ENCODE data around the gene ABCC9. TPM values are rescaled to one million over a fixed set of nuclear protein-coding genes. Genes with fewer than 3 reads are reported as not detected.

Gene ABCC9
- polyA plus RNA-seq, 4 donors = under 0.01 to 2.5 (median 1.4) TPM; not detected in 1

DNA sequence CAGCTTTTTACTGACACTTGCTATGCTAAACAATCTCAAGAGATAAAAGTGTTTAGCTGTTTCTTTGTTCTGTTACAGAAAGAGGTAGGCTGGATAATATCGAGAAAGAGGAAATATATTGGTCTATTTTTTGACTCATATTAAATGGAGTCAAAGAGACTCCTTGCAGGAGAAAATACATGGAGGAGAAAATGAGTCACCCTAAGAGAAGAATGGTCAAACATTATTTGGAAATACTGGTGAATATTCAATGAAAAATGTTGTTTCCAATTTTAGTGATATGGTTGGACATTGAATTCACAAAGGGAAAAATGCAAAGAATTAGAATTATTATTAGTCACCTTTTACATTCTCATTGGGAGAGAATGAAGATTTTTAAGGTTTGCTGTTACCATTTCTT lies 169.9 kb downstream of the ABCC9 start:
- peaks cover 0 to 23% (median 3%) of the 10 kb centered on the region in 3 donors for H3K27me3 ChIP-seq (ENCODE audit: control insufficient read depth in 3 of 3, insufficient read depth in 3 of 3, low read length in 3 of 3)
- peaks cover 0 to 11% (median 2%) of the 10 kb centered on the region in 3 donors for H3K4me1 ChIP-seq (ENCODE audit: control insufficient read depth in 3 of 3, insufficient read depth in 2 of 3, low read depth in 1 of 3, low read length in 2 of 3)
- no peak for DNase-seq
- H3K36me3 ChIP-seq (ENCODE audit: control insufficient read depth in 3 of 3, insufficient read depth in 2 of 3, low read depth in 1 of 3, low read length in 3 of 3) = no peaks in the 10 kb centered on the region
- peak; percentile 15 for FAIRE-seq
- H3K4me3 ChIP-seq (ENCODE audit: low read depth in 1 of 3, low read length in 3 of 3) = no peak overlapping the region
- no peaks in the 10 kb centered on the region for H3K9me3 ChIP-seq (ENCODE audit: control insufficient read depth in 2 of 2, insufficient read depth in 1 of 2, low read depth in 1 of 2, low read length in 1 of 2)
- no peak overlapping the region for H3K27ac ChIP-seq (ENCODE audit: low read depth in 1 of 3, low read length in 2 of 3)
- WGBS, 3 donors = 67 to 83% (median 72%) methylated on average over 1 of the region's 1 CpG

DNA sequence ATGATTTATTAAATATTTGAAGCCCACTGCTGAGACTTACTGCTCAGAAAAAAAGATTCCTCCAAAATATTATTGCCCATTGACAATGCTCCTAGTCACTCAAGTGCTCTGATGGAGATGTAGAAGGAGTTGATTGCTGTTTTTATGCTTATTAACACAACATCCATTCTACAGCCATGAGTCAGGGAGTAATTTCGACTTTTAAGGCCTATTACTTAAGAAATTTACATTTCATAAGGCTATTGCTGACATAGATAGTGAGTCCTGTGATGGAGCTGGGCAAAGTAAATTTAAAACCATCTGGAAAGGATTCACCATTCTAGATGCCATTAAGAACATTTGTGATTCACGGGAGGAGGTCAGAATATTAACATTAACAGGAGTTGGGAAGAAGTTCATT lies 171.9 kb downstream of the ABCC9 start:
- FAIRE-seq (no peak), DNase-seq (no peak)
- 75 to 82% (median 80%) methylated on average over 2 of the region's 2 CpGs for WGBS, 3 donors

DNA sequence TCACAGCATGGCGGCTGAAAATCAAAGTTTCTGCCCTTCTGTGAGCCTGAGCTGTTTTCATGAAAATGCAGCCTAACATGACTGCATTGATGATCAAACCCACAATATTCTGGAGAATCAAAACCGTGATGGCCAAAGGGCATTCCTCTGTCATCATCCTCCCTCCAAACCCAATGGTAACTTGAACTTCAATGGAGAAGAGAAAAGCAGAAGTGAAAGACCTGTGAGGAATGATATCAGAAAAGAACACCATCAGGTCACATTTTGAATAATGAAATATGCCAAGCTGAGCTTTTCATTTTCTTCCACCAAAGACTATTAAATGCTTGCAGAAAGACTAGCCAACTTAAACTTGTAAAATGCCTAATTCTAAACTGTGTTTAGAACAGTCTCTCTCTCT lies 174.8 kb downstream of the ABCC9 start:
- Histone ChIP-seq H3K4me3 (ENCODE audit: low read depth in 1 of 3, low read length in 3 of 3) (no peak overlapping the region), H3K4me1 (ENCODE audit: control insufficient read depth in 3 of 3, insufficient read depth in 2 of 3, low read depth in 1 of 3, low read length in 2 of 3) (peaks cover 0 to 20% (median 0%) of the 10 kb centered on the region in 3 donors), H3K9me3 (ENCODE audit: control insufficient read depth in 2 of 2, insufficient read depth in 1 of 2, low read depth in 1 of 2, low read length in 1 of 2) (peaks cover 0 to 7% of the 10 kb centered on the region in 2 donors), H3K27me3 (ENCODE audit: control insufficient read depth in 3 of 3, insufficient read depth in 3 of 3, low read length in 3 of 3) (no peaks in the 10 kb centered on the region), H3K27ac (ENCODE audit: low read depth in 1 of 3, low read length in 2 of 3) (no peak overlapping the region), H3K36me3 (ENCODE audit: control insufficient read depth in 3 of 3, insufficient read depth in 2 of 3, low read depth in 1 of 3, low read length in 3 of 3) (peaks cover 0 to 3% (median 0%) of the 10 kb centered on the region in 3 donors)
- FAIRE-seq (no peak), DNase-seq (no peak)
- 81 to 91% (median 91%) methylated on average over 2 of the region's 2 CpGs for WGBS, 3 donors

More for the DNA sequence above, 171.9 kb downstream of the ABCC9 start:
- peaks cover 0 to 9% (median 0%) of the 10 kb centered on the region in 3 donors for H3K4me1 ChIP-seq (ENCODE audit: control insufficient read depth in 3 of 3, insufficient read depth in 2 of 3, low read depth in 1 of 3, low read length in 2 of 3)
- no peak overlapping the region for H3K27ac ChIP-seq (ENCODE audit: low read depth in 1 of 3, low read length in 2 of 3)
- peaks cover 0 to 10% (median 2%) of the 10 kb centered on the region in 3 donors for H3K27me3 ChIP-seq (ENCODE audit: control insufficient read depth in 3 of 3, insufficient read depth in 3 of 3, low read length in 3 of 3)
- H3K9me3 ChIP-seq (ENCODE audit: control insufficient read depth in 2 of 2, insufficient read depth in 1 of 2, low read depth in 1 of 2, low read length in 1 of 2) = peaks cover 0 to 7% of the 10 kb centered on the region in 2 donors
- peaks cover 0 to 3% (median 0%) of the 10 kb centered on the region in 3 donors for H3K36me3 ChIP-seq (ENCODE audit: control insufficient read depth in 3 of 3, insufficient read depth in 2 of 3, low read depth in 1 of 3, low read length in 3 of 3)
- H3K4me3 ChIP-seq (ENCODE audit: low read depth in 1 of 3, low read length in 3 of 3) = no peak overlapping the region

GRCh38 chr12:21764950-21765349 lies 176.3 kb downstream of the ABCC9 start:
- no peak for FAIRE-seq
- DNase-seq = no peak
- Histone ChIP-seq H3K27ac (ENCODE audit: low read depth in 1 of 3, low read length in 2 of 3) (peak overlapping the region in 1 of 3 donors; percentile 80), H3K36me3 (ENCODE audit: control insufficient read depth in 3 of 3, insufficient read depth in 2 of 3, low read depth in 1 of 3, low read length in 3 of 3) (peaks cover 0 to 3% (median 0%) of the 10 kb centered on the region in 3 donors), H3K9me3 (ENCODE audit: control insufficient read depth in 2 of 2, insufficient read depth in 1 of 2, low read depth in 1 of 2, low read length in 1 of 2) (peaks cover 0 to 7% of the 10 kb centered on the region in 2 donors), H3K4me3 (ENCODE audit: low read depth in 1 of 3, low read length in 3 of 3) (no peak overlapping the region), H3K27me3 (ENCODE audit: control insufficient read depth in 3 of 3, insufficient read depth in 3 of 3, low read length in 3 of 3) (no peaks in the 10 kb centered on the region), H3K4me1 (ENCODE audit: control insufficient read depth in 3 of 3, insufficient read depth in 2 of 3, low read depth in 1 of 3, low read length in 2 of 3) (peaks cover 0 to 20% (median 0%) of the 10 kb centered on the region in 3 donors)
- WGBS, 3 donors = 92 to 95% (median 93%) methylated on average over 4 of the region's 4 CpGs

DNA sequence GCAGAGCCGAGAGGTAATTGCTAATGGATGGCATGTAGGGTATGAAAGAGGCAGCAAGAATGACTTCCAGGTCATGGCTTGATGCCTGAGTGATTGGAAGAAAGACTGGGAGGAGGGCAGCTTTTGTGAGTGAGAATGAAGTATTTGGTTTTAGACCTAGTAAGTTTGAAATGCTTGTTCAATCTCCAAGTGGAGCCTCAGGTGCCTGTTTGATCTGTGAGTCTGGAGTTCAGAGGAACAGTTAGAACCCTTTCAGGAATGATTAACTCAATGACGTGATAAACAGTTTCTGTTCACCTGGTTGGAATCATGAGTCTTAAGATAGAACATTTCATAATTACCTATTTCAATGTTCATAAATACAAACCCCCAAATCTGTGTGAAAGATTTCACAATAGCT lies 177.2 kb downstream of the ABCC9 start:
- peak overlapping the region in 1 of 3 donors; percentile 80 for H3K27ac ChIP-seq (ENCODE audit: low read depth in 1 of 3, low read length in 2 of 3)
- DNase-seq (peak; percentile 81 to 88), FAIRE-seq (no peak)
- WGBS, 3 donors = 21 to 57% (median 25%) methylated on average over 2 of the region's 2 CpGs
- no peak overlapping the region for H3K4me3 ChIP-seq (ENCODE audit: low read depth in 1 of 3, low read length in 3 of 3)
- H3K9me3 ChIP-seq (ENCODE audit: control insufficient read depth in 2 of 2, insufficient read depth in 1 of 2, low read depth in 1 of 2, low read length in 1 of 2) = peaks cover 0 to 7% of the 10 kb centered on the region in 2 donors
- peaks cover 0 to 20% (median 0%) of the 10 kb centered on the region in 3 donors for H3K4me1 ChIP-seq (ENCODE audit: control insufficient read depth in 3 of 3, insufficient read depth in 2 of 3, low read depth in 1 of 3, low read length in 2 of 3)
- no peaks in the 10 kb centered on the region for H3K27me3 ChIP-seq (ENCODE audit: control insufficient read depth in 3 of 3, insufficient read depth in 3 of 3, low read length in 3 of 3)
- H3K36me3 ChIP-seq (ENCODE audit: control insufficient read depth in 3 of 3, insufficient read depth in 2 of 3, low read depth in 1 of 3, low read length in 3 of 3) = peaks cover 0 to 3% (median 0%) of the 10 kb centered on the region in 3 donors

DNA sequence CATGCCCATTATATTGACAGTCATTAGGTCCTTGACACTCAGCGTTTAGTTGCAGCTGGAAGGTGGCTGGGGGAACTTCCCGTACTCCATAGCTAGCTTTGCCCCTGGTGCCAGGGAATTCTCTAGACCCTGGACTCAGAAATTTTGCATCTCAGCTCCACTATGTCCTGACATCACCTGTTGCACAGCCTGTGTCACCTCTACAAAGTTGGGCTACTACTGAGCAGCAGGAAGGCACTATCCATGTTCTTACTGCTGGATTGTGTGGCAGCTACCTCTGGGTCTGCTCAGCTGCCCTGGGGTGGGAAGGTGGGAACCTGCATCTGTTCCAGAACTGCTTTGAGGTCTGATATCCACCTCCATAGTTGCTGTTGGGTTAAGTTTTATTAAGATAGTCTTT lies 177.7 kb downstream of the ABCC9 start:
- peaks cover 0 to 7% of the 10 kb centered on the region in 2 donors for H3K9me3 ChIP-seq (ENCODE audit: control insufficient read depth in 2 of 2, insufficient read depth in 1 of 2, low read depth in 1 of 2, low read length in 1 of 2)
- H3K36me3 ChIP-seq (ENCODE audit: control insufficient read depth in 3 of 3, insufficient read depth in 2 of 3, low read depth in 1 of 3, low read length in 3 of 3) = peaks cover 0 to 3% (median 0%) of the 10 kb centered on the region in 3 donors
- no peak for FAIRE-seq
- 78 to 83% (median 78%) methylated on average over 2 of the region's 2 CpGs for WGBS, 3 donors
- H3K27me3 ChIP-seq (ENCODE audit: control insufficient read depth in 3 of 3, insufficient read depth in 3 of 3, low read length in 3 of 3) = no peaks in the 10 kb centered on the region
- H3K4me3 ChIP-seq (ENCODE audit: low read depth in 1 of 3, low read length in 3 of 3) = no peak overlapping the region
- peak overlapping the region in 1 of 3 donors; percentile 80 for H3K27ac ChIP-seq (ENCODE audit: low read depth in 1 of 3, low read length in 2 of 3)
- DNase-seq = no peak
- H3K4me1 ChIP-seq (ENCODE audit: control insufficient read depth in 3 of 3, insufficient read depth in 2 of 3, low read depth in 1 of 3, low read length in 2 of 3) = peaks cover 0 to 20% (median 0%) of the 10 kb centered on the region in 3 donors

DNA sequence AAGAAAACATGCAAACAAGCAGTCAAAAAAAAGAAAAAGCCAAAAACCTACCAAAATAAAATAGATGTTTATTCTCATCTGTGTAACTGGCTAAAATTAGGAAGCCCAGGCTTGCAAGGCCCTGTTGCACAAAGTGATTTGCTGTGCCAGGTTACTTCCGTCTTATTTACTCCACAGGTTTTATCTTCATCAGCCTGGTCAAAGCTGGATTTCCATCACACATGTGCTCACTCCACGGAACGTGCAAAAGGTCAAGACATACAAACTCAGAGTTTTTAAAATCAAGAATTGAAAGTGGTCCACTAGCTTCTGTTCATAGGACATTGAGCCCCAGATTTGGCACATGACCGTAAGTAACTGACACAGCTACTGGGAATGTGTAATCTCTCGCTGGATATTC lies 181.5 kb downstream of the ABCC9 start:
- FAIRE-seq (no peak), DNase-seq (no peak)
- Histone ChIP-seq H3K4me3 (ENCODE audit: low read depth in 1 of 3, low read length in 3 of 3) (no peak overlapping the region), H3K36me3 (ENCODE audit: control insufficient read depth in 3 of 3, insufficient read depth in 2 of 3, low read depth in 1 of 3, low read length in 3 of 3) (no peaks in the 10 kb centered on the region), H3K27me3 (ENCODE audit: control insufficient read depth in 3 of 3, insufficient read depth in 3 of 3, low read length in 3 of 3) (no peaks in the 10 kb centered on the region), H3K9me3 (ENCODE audit: control insufficient read depth in 2 of 2, insufficient read depth in 1 of 2, low read depth in 1 of 2, low read length in 1 of 2) (no peaks in the 10 kb centered on the region), H3K27ac (ENCODE audit: low read depth in 1 of 3, low read length in 2 of 3) (no peak overlapping the region), H3K4me1 (ENCODE audit: control insufficient read depth in 3 of 3, insufficient read depth in 2 of 3, low read depth in 1 of 3, low read length in 2 of 3) (peaks cover 0 to 17% (median 0%) of the 10 kb centered on the region in 3 donors)
- 91 to 93% (median 93%) methylated on average over 5 of the region's 5 CpGs for WGBS, 3 donors

GRCh38 chr12:21757735-21758134 lies 183.5 kb downstream of the ABCC9 start:
- DNase-seq (no peak), FAIRE-seq (no peak)
- H3K9me3 ChIP-seq (ENCODE audit: control insufficient read depth in 2 of 2, insufficient read depth in 1 of 2, low read depth in 1 of 2, low read length in 1 of 2) = no peaks in the 10 kb centered on the region
- H3K27ac ChIP-seq (ENCODE audit: low read depth in 1 of 3, low read length in 2 of 3) = no peak overlapping the region
- H3K36me3 ChIP-seq (ENCODE audit: control insufficient read depth in 3 of 3, insufficient read depth in 2 of 3, low read depth in 1 of 3, low read length in 3 of 3) = no peaks in the 10 kb centered on the region
- 53 to 76% (median 72%) methylated on average over 2 of the region's 2 CpGs for WGBS, 3 donors
- no peak overlapping the region for H3K4me3 ChIP-seq (ENCODE audit: low read depth in 1 of 3, low read length in 3 of 3)
- H3K27me3 ChIP-seq (ENCODE audit: control insufficient read depth in 3 of 3, insufficient read depth in 3 of 3, low read length in 3 of 3) = no peaks in the 10 kb centered on the region
- H3K4me1 ChIP-seq (ENCODE audit: control insufficient read depth in 3 of 3, insufficient read depth in 2 of 3, low read depth in 1 of 3, low read length in 2 of 3) = peaks cover 0 to 5% (median 0%) of the 10 kb centered on the region in 3 donors

DNA sequence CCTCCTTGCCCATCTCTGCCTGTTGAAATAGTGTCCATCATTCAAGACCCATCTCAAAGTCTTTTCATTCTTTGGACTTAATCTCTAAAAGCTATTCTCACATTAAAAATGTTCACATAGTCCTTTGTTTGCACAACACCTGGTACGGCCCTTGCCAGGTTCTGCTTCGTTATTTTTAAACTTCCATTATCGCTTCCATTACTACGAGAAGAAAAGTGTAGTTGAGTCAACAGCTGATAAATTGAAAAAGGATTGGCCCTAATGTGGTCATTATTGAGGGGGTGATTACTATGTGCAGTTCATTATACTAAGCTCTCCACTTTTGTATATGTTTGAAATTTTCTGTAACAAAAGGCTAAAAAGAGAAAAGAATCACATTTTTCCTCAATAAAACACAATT lies 184.5 kb downstream of the ABCC9 start:
- no peak for FAIRE-seq
- Histone ChIP-seq H3K27ac (ENCODE audit: low read depth in 1 of 3, low read length in 2 of 3) (no peak overlapping the region), H3K27me3 (ENCODE audit: control insufficient read depth in 3 of 3, insufficient read depth in 3 of 3, low read length in 3 of 3) (no peaks in the 10 kb centered on the region)

More for the DNA sequence above, 184.5 kb downstream of the ABCC9 start:
- no peaks in the 10 kb centered on the region for H3K9me3 ChIP-seq (ENCODE audit: control insufficient read depth in 2 of 2, insufficient read depth in 1 of 2, low read depth in 1 of 2, low read length in 1 of 2)
- DNase-seq = no peak
- no peaks in the 10 kb centered on the region for H3K36me3 ChIP-seq (ENCODE audit: control insufficient read depth in 3 of 3, insufficient read depth in 2 of 3, low read depth in 1 of 3, low read length in 3 of 3)
- no peak overlapping the region for H3K4me3 ChIP-seq (ENCODE audit: low read depth in 1 of 3, low read length in 3 of 3)
- WGBS, 3 donors = 90 to 97% (median 90%) methylated on average over 4 of the region's 4 CpGs
- H3K4me1 ChIP-seq (ENCODE audit: control insufficient read depth in 3 of 3, insufficient read depth in 2 of 3, low read depth in 1 of 3, low read length in 2 of 3) = no peaks in the 10 kb centered on the region

All from small intestine (tissue), 7 donors.